ENCODE data around the gene HVCN1.
"Not testable (repeated sequence)": the region's sequence is repeated elsewhere in the genome, so short reads cannot be mapped to it uniquely, and the experiment has no call there.

The HVCN1 gene

DNA sequence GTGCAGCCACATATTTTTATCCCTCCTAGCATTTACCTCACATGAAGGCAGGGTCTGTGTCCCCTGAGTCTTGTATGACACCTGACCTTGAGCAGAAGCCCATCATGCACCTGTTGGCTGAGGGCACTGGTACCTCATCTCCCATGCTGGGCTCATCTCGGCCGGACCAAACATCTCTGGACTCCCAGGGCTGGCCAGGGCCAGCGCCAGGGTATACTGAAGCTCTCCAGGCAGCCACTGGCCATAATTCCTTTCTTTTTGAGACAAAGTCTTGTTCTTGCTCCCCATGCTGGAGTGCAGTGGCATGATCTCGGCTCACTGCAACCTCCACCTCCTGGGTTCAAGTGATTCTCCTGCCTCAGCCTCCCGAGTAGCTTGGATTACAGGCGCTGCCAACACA lies 22.0 kb downstream of the HVCN1 start:
- CTCF ChIA-PET = interaction anchor here (0.5 kb wide), 1 partner anchor 21 kb away, joined by 3 read pairs; no protein-coding TSS in a partner anchor
- POLR2A ChIA-PET = no interaction called here
- no peak for TF ChIP-seq HDGF (IDR thresholded peaks at IDR 0.05; ENCODE audit: borderline replicate concordance)
- TF ChIP-seq SP1 (IDR thresholded peaks at IDR 0.05) = no peak
- TF ChIP-seq NFRKB (IDR thresholded peaks at IDR 0.05) = no peak
- TF ChIP-seq CTBP1 (IDR thresholded peaks at IDR 0.05; ENCODE audit: borderline replicate concordance) = no peak
- TF ChIP-seq ARNT (IDR thresholded peaks at IDR 0.05) = no peak
- TF ChIP-seq TARDBP (IDR thresholded peaks at IDR 0.05) = no peak
- no peak for TF ChIP-seq ELF4 (IDR thresholded peaks at IDR 0.05)
- no peak for TF ChIP-seq ZNF384 (IDR thresholded peaks at IDR 0.05)
- TF ChIP-seq FOXM1 (IDR thresholded peaks at IDR 0.05; ENCODE audit: borderline replicate concordance) = no peak
- no peak for TF ChIP-seq SUZ12 (IDR thresholded peaks at IDR 0.05)
- no peak for TF ChIP-seq BHLHE40 (IDR thresholded peaks at IDR 0.05; ENCODE audit: borderline replicate concordance)
- TF ChIP-seq FOXK2 (IDR thresholded peaks at IDR 0.05) = no peak
- DNase-seq (ENCODE audit: extremely low spot score) = no peak

DNA sequence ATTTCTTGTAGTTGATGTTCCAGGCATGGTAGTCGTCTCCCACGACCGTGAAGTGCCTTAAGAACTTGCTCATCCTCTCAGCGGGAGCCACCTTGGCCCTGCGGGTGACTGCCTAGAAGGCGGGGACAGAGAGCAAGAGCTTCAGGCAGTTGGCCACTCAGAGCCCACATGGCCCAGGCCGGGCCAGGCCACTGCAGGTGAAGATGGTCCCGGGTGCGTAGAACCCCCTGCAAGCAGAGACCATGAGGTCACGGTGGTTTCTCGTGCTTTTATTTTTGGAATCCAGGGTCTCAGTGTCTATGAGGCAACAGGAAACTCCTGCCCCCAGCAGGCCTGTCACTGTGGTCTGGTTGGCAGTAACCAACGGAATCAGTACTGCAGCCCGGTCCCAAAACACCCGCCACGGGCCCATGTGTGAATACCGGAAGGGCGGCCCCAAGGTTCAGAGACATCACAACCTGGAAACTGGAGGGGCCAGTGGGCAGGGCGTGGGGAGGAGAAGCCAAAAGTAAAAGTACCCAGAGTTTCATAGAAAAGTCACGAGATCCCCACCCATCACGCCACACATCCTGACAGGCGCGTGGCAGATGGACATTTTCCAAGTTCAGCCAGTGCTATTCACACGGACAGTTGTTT lies 27.5 kb downstream of the HVCN1 start:
- ChIA-PET CTCF (no interaction called here), POLR2A (no interaction called here)
- TF ChIP-seq SUZ12 (IDR thresholded peaks at IDR 0.05) = no peak
- TF ChIP-seq L3MBTL2 (conservative IDR thresholded peaks at IDR 0.05) = no peak
- TF ChIP-seq SP1 (IDR thresholded peaks at IDR 0.05) = no peak
- TF ChIP-seq, protein P1, sequence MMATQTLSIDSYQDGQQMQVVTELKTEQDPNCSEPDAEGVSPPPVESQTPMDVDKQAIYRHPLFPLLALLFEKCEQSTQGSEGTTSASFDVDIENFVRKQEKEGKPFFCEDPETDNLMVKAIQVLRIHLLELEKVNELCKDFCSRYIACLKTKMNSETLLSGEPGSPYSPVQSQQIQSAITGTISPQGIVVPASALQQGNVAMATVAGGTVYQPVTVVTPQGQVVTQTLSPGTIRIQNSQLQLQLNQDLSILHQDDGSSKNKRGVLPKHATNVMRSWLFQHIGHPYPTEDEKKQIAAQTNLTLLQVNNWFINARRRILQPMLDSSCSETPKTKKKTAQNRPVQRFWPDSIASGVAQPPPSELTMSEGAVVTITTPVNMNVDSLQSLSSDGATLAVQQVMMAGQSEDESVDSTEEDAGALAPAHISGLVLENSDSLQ (IDR thresholded peaks at IDR 0.05) = no peak
- TF ChIP-seq LEF1 (IDR thresholded peaks at IDR 0.05; ENCODE audit: borderline replicate concordance) = no peak
- no peak for TF ChIP-seq ARNT (IDR thresholded peaks at IDR 0.05)
- no peak for TF ChIP-seq TARDBP (IDR thresholded peaks at IDR 0.05)
- no peak for TF ChIP-seq ELF4 (IDR thresholded peaks at IDR 0.05)
- no peak for TF ChIP-seq HDGF (IDR thresholded peaks at IDR 0.05; ENCODE audit: borderline replicate concordance)
- TF ChIP-seq CTBP1 (IDR thresholded peaks at IDR 0.05; ENCODE audit: borderline replicate concordance) = no peak
- TF ChIP-seq FOXK2 (IDR thresholded peaks at IDR 0.05) = no peak
- no peak for TF ChIP-seq FOXM1 (IDR thresholded peaks at IDR 0.05; ENCODE audit: borderline replicate concordance)
- TF ChIP-seq FOXA1 (IDR thresholded peaks at IDR 0.05) = no peak
- no peak for DNase-seq (ENCODE audit: extremely low spot score)

DNA sequence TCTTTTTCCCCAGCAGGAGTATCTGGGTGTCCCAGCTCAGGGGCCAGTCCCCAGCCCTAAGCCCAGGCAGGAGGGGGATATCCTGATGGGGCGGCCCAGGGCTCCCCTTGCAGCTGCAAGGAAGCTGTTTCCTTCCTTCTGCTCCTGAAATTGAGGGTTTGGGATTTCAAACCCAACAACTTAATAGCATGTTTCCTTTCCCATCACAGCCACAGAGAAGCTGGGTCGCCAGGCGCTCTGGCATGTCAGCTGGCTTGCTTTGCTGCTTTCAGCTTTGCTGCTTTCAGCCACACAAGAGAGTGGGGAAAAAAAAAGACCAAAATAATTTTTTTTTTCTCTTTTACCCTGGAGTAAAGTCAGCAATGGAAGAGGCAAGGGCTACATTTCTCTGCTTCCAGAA lies 30.0 kb downstream of the HVCN1 start:
- ChIA-PET CTCF (no interaction called here), POLR2A (no interaction called here)
- no peak for DNase-seq (ENCODE audit: extremely low spot score)
- TF ChIP-seq L3MBTL2 (conservative IDR thresholded peaks at IDR 0.05) (no peak), SUZ12 (IDR thresholded peaks at IDR 0.05) (no peak), CTBP1 (IDR thresholded peaks at IDR 0.05; ENCODE audit: borderline replicate concordance) (no peak), HDGF (IDR thresholded peaks at IDR 0.05; ENCODE audit: borderline replicate concordance) (no peak), LEF1 (IDR thresholded peaks at IDR 0.05; ENCODE audit: borderline replicate concordance) (no peak), ELF4 (IDR thresholded peaks at IDR 0.05) (no peak), FOXM1 (IDR thresholded peaks at IDR 0.05; ENCODE audit: borderline replicate concordance) (no peak)

DNA sequence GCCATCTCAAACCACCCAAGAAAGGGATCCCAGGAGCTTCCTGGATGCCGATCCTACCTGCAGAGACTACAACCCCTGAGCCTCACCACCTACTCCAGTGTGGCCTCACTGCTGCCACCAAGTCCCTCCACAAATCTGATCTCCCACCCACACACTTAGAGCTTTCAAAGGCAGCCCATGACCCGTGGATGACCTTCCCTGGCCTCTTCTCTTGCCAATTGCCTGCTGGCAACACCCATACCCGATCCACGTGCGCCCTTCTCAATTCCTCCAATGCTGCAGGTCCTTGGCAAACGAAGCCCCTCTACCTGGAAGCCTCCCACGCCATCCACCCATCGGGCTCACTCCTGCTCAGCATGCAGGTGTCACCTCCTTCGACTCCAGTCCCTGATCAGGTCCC lies 30.7 kb downstream of the HVCN1 start:
- TF ChIP-seq ELF4 (IDR thresholded peaks at IDR 0.05) (no peak), FOXM1 (IDR thresholded peaks at IDR 0.05; ENCODE audit: borderline replicate concordance) (no peak), BHLHE40 (IDR thresholded peaks at IDR 0.05; ENCODE audit: borderline replicate concordance) (no peak), ZNF384 (IDR thresholded peaks at IDR 0.05) (no peak), NFRKB (IDR thresholded peaks at IDR 0.05) (no peak), TARDBP (IDR thresholded peaks at IDR 0.05) (no peak), SP1 (IDR thresholded peaks at IDR 0.05) (no peak), SUZ12 (IDR thresholded peaks at IDR 0.05) (no peak), ARNT (IDR thresholded peaks at IDR 0.05) (no peak)
- TF ChIP-seq, protein P1 (IDR thresholded peaks at IDR 0.05) = no peak
- ChIA-PET POLR2A (no interaction called here), CTCF (no interaction called here)
- DNase-seq (ENCODE audit: extremely low spot score) = no peak

DNA sequence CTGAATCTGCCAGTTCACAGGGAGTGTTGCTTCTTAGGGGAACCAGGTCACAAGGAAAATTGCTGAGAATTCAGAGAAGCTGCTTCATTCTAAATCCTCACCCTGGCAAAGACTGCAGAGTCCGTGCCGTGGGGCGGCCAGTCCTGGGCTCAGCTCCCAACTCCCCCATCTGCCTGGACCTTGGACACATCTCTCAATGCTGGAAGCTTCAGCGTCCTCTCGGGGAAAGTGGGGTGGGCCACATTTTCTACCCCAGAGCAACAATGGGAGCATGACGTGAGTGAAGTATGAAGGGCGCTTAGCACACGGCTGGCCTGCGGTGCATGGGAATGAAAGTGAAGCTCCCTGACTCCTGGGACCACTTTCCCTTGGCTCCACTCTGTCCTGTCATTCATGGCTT lies 31.2 kb downstream of the HVCN1 start:
- ChIA-PET POLR2A (no interaction called here), CTCF (no interaction called here)
- no peak for DNase-seq (ENCODE audit: extremely low spot score)
- TF ChIP-seq ARNT (IDR thresholded peaks at IDR 0.05) = no peak

DNA sequence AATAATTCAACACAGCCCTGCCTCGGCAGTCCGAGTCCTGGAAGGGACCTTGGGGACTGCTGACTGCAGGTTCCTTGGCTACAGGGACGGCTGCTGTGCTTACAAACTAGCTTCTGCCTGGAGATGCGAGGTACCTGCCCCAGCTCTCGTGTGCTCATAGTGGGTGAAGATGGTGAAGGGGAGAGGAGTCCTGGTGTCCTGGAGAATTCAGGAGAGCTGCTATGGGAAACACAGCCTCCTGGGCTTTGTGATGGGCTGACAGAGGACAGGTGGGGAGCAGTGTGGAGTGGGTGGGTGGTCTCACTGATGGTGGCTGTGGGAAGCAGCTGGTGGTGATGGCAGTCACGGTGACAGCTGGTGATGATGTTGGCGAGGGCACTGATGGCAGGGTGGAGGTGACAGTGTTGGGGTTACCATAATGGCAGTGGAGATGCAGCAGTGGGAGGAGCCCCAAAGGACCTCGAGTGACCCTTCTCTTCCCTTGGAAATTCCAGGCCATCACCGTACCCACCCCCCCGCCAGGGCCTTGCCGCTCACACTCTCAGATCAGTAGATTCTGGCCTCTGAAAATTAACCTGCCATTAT lies 32.8 kb downstream of the HVCN1 start:
- TF ChIP-seq SP1 (IDR thresholded peaks at IDR 0.05) (no peak), FOXA1 (IDR thresholded peaks at IDR 0.05) (no peak), CTBP1 (IDR thresholded peaks at IDR 0.05; ENCODE audit: borderline replicate concordance) (no peak), NFRKB (IDR thresholded peaks at IDR 0.05) (no peak), TARDBP (IDR thresholded peaks at IDR 0.05) (no peak), FOXK2 (IDR thresholded peaks at IDR 0.05) (no peak), ELF4 (IDR thresholded peaks at IDR 0.05) (no peak), ARNT (IDR thresholded peaks at IDR 0.05) (no peak), LEF1 (IDR thresholded peaks at IDR 0.05; ENCODE audit: borderline replicate concordance) (no peak), HDGF (IDR thresholded peaks at IDR 0.05; ENCODE audit: borderline replicate concordance) (no peak), L3MBTL2 (conservative IDR thresholded peaks at IDR 0.05) (no peak), SUZ12 (IDR thresholded peaks at IDR 0.05) (no peak), BHLHE40 (IDR thresholded peaks at IDR 0.05; ENCODE audit: borderline replicate concordance) (no peak), FOXM1 (IDR thresholded peaks at IDR 0.05; ENCODE audit: borderline replicate concordance) (no peak), ZNF384 (IDR thresholded peaks at IDR 0.05) (no peak)
- TF ChIP-seq, protein P1 (IDR thresholded peaks at IDR 0.05) = no peak
- ChIA-PET POLR2A (no interaction called here), CTCF (no interaction called here)

DNA sequence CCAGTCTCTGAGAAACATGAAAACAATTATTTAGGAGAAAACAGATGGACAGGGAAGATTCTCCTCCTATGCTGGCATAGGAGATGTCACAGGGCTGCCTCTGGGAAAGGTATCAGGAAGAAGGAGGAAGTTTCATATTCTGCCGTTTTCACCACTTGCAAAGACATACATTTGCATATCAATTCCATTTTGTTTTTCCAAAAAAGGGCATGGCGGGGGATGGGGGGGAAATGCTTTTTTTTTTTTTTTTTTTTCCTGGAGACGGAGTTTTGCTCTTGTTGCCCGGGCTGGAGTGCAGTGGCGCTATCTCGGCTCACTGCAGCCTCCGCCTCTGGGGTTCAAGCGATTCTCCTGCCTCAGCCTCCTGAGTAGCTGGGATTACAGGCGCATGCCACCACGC lies 34.7 kb downstream of the HVCN1 start:
- DNase-seq (ENCODE audit: extremely low spot score); POLR2A ChIA-PET; CTCF ChIA-PET: not testable (repeated sequence)

More for the DNA sequence above, 32.8 kb downstream of the HVCN1 start:
- DNase-seq (ENCODE audit: extremely low spot score) = no peak
